22Rv1 (cell line): Measurements from ENCODE around the gene ZNF557.
"Not testable (repeated sequence)": the region's sequence is repeated elsewhere in the genome, so short reads cannot be mapped to it uniquely, and the experiment has no call there.

ENCODE experiments used
- CTCF ChIP-seq: fragments of 450-650 bp; IDR thresholded peaks from 2 replicates; pipeline ENCODE4 v1.5.1; 2017; ENCODE audit warnings: mild to moderate bottlenecking
- ZFX ChIP-seq: fragments of 450-650 bp; IDR thresholded peaks from 2 replicates; pipeline ENCODE4 v1.6.1; 2017; ENCODE audit warnings: antibody characterized with exemption, borderline replicate concordance

GRCh38 chr19:7041563-7041962 is 27.9 kb upstream of the ZNF557 start:
- TF ChIP-seq CTCF, ZFX: not testable (repeated sequence)
